ENCODE measurements around the gene RPA3.
A peak's percentile ranks its signal among the peaks of the same experiment; 100 is the strongest.

RPA3 gene

DNA sequence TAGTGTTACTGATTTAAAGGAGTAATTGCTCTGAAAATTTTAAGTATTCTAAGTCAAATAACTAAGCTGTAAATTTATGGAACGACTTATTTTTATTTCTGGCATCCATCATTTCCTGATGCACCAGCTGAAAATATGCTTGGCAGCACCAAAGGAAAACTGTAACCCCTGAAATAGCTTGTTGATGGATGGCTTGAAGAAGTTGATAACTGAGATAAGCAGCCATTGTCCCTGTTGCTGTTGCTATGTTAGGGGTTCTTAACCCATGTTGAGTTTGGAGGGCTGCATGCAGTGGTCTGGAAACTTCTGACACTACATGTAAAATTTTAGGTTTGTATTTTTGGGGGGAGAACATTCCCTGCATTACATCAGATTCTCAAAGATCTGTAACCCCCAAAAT is 30.6 kb downstream of the RPA3 start:
- no peaks in the 10 kb centered on the region for H3K79me2 ChIP-seq (ENCODE audit: insufficient read depth, low read length)
- H3K4me1 ChIP-seq (ENCODE audit: insufficient read depth, low read length) = 0 out of 2 replicates have a peak, but pooled peaks cover 4% of the 10 kb centered on the region
- H3K27ac ChIP-seq (ENCODE audit: low read length) = no peak overlapping the region
- no peak overlapping the region for H2AFZ ChIP-seq (ENCODE audit: low read depth, low read length)
- ATAC-seq (ENCODE audit: insufficient read depth, low read depth) (no peak), DNase-seq (no peak)
- no peak overlapping the region for H3K4me2 ChIP-seq (ENCODE audit: insufficient read depth, low read length)
- no peaks in the 10 kb centered on the region for H4K20me1 ChIP-seq (ENCODE audit: insufficient read depth, low read length)
- H3K27me3 ChIP-seq (ENCODE audit: insufficient read depth, low read length, poor library complexity) = no peaks in the 10 kb centered on the region
- no peaks in the 10 kb centered on the region for H3K9me3 ChIP-seq (ENCODE audit: insufficient read depth, low read length, severe bottlenecking)
- H3K9ac ChIP-seq (ENCODE audit: low read depth, low read length) = no peak overlapping the region
- no peak overlapping the region for H3K4me3 ChIP-seq (ENCODE audit: low read depth in 1 of 2, low read length in 2 of 2)
- no peak for TF ChIP-seq EZH2 (IDR thresholded peaks at IDR 0.05; ENCODE audit: borderline replicate concordance, low read depth, low read length, severe bottlenecking)
- TF ChIP-seq CTCF (IDR thresholded peaks at IDR 0.05; ENCODE audit: borderline replicate concordance, extremely low read depth, low read length, poor library complexity, severe bottlenecking) = no peak
- no peaks in the 10 kb centered on the region for H3K36me3 ChIP-seq (ENCODE audit: insufficient read depth, low read length)

GRCh38 chr7:7686811-7687508 is 31.4 kb downstream of the RPA3 start:
- no peaks in the 10 kb centered on the region for H3K79me2 ChIP-seq (ENCODE audit: insufficient read depth, low read length)
- no peak overlapping the region for H3K4me3 ChIP-seq (ENCODE audit: low read depth in 1 of 2, low read length in 2 of 2)
- no peak overlapping the region for H3K4me2 ChIP-seq (ENCODE audit: insufficient read depth, low read length)
- H3K9ac ChIP-seq (ENCODE audit: low read depth, low read length) = no peak overlapping the region
- H3K9me3 ChIP-seq (ENCODE audit: insufficient read depth, low read length, severe bottlenecking) = no peaks in the 10 kb centered on the region
- no peaks in the 10 kb centered on the region for H4K20me1 ChIP-seq (ENCODE audit: insufficient read depth, low read length)
- H2AFZ ChIP-seq (ENCODE audit: low read depth, low read length) = no peak overlapping the region
- H3K4me1 ChIP-seq (ENCODE audit: insufficient read depth, low read length) = peaks cover 9% of the 10 kb centered on the region
- H3K27ac ChIP-seq (ENCODE audit: low read length) = no peak overlapping the region
- ATAC-seq (ENCODE audit: insufficient read depth, low read depth) (no peak), DNase-seq (no peak)
- TF ChIP-seq EZH2 (IDR thresholded peaks at IDR 0.05; ENCODE audit: borderline replicate concordance, low read depth, low read length, severe bottlenecking) (no peak), CTCF (IDR thresholded peaks at IDR 0.05; ENCODE audit: borderline replicate concordance, extremely low read depth, low read length, poor library complexity, severe bottlenecking) (no peak)
- no peaks in the 10 kb centered on the region for H3K27me3 ChIP-seq (ENCODE audit: insufficient read depth, low read length, poor library complexity)
- no peaks in the 10 kb centered on the region for H3K36me3 ChIP-seq (ENCODE audit: insufficient read depth, low read length)

- Histone ChIP-seq H3K36me3 (ENCODE audit: insufficient read depth, low read length) (peaks cover 3% of the 10 kb centered on the region; the same call in 1 of the 2 replicates), H3K27ac (ENCODE audit: low read length) (0 out of 2 replicates have a peak overlapping the region, but pooled peaks have one; percentile 25), H3K27me3 (ENCODE audit: insufficient read depth, low read length, poor library complexity) (no peaks in the 10 kb centered on the region), H3K79me2 (ENCODE audit: insufficient read depth, low read length) (no peaks in the 10 kb centered on the region), H3K4me2 (ENCODE audit: insufficient read depth, low read length) (no peak overlapping the region), H4K20me1 (ENCODE audit: insufficient read depth, low read length) (no peaks in the 10 kb centered on the region), H3K9ac (ENCODE audit: low read depth, low read length) (no peak overlapping the region), H2AFZ (ENCODE audit: low read depth, low read length) (no peak overlapping the region), H3K4me3 (ENCODE audit: low read depth in 1 of 2, low read length in 2 of 2) (no peak overlapping the region), H3K9me3 (ENCODE audit: insufficient read depth, low read length, severe bottlenecking) (no peaks in the 10 kb centered on the region), H3K4me1 (ENCODE audit: insufficient read depth, low read length) (peaks cover 20% of the 10 kb centered on the region)
- no peak for ATAC-seq (ENCODE audit: insufficient read depth, low read depth)
- no peak for DNase-seq
- TF ChIP-seq EZH2 (IDR thresholded peaks at IDR 0.05; ENCODE audit: borderline replicate concordance, low read depth, low read length, severe bottlenecking) = no peak
- TF ChIP-seq CTCF (IDR thresholded peaks at IDR 0.05; ENCODE audit: borderline replicate concordance, extremely low read depth, low read length, poor library complexity, severe bottlenecking) = no peak
Observed at GRCh38 chr7:7682861-7683260, 35.5 kb downstream of the RPA3 start.
